Keratinocyte (primary cell): Measurements from ENCODE around the gene IDH1.

Experiments used
- CTCF ChIP-seq, 3 experiments: IDR thresholded peaks in 1 of 3; conservative IDR thresholded peaks in 1 of 3; optimal IDR thresholded peaks in 1 of 3; 2 replicates in 2 of 3; 3 replicates in 1 of 3; pipeline versions ENCODE3 to v1.5.1; 2011; ENCODE audit warnings: low read length in 3 of 3, mild to moderate bottlenecking in 3 of 3, moderate library complexity in 2 of 3, control low read depth in 1 of 3, inconsistent platforms in 1 of 3; ENCODE audit not compliant: insufficient read depth in 2 of 3; ENCODE audit errors: extremely low read depth in 1 of 3
- EZH2 ChIP-seq: IDR thresholded peaks from one replicate; pipeline ENCODE4 v1.6.1; 2012; ENCODE audit warnings: inconsistent platforms, mild to moderate bottlenecking, low read length, moderate library complexity

- TF ChIP-seq CTCF (optimal IDR thresholded peaks at IDR 0.05 in 1 of 3, IDR thresholded peaks at IDR 0.05 in 1 of 3, conservative IDR thresholded peaks at IDR 0.05 in 1 of 3; ENCODE audit: extremely low read depth in 1 of 3, insufficient read depth in 2 of 3, low read length in 3 of 3) (no peak), EZH2 (no peak)
Observed at GRCh38 chr2:208250388-208250787, 4.5 kb downstream of the IDH1 start.
